8988T (cell line): Measurements from ENCODE around the gene CSNK1G1.
"Not testable (repeated sequence)": the region's sequence is repeated elsewhere in the genome, so short reads cannot be mapped to it uniquely, and the experiment has no call there.

Source experiments
- DNase-seq: peaks from one replicate; pipeline ENCODE4 v3.0.0; 2011

CSNK1G1 gene

GRCh38 chr15:64285871-64286270 lies 70.1 kb downstream of the CSNK1G1 start:
- no peak for DNase-seq

- no peak for DNase-seq
These were observed 70.8 kb downstream of the CSNK1G1 start for GRCh38 chr15:64285150-64285549.

- no peak for DNase-seq
These were observed 71.9 kb downstream of the CSNK1G1 start for GRCh38 chr15:64284042-64284441.

GRCh38 chr15:64282701-64283100 lies 73.3 kb downstream of the CSNK1G1 start:
- no peak for DNase-seq

GRCh38 chr15:64279131-64279530 lies 76.8 kb downstream of the CSNK1G1 start:
- no peak for DNase-seq

GRCh38 chr15:64275934-64276333 lies 80.0 kb downstream of the CSNK1G1 start:
- DNase-seq: no peak

- no peak for DNase-seq
These were observed 81.5 kb downstream of the CSNK1G1 start for GRCh38 chr15:64274341-64274950.

GRCh38 chr15:64267331-64267973 lies 88.5 kb downstream of the CSNK1G1 start:
- DNase-seq: no peak

GRCh38 chr15:64265188-64265587 lies 90.8 kb downstream of the CSNK1G1 start:
- not testable (repeated sequence) for DNase-seq

GRCh38 chr15:64264502-64264901 lies 91.5 kb downstream of the CSNK1G1 start:
- no peak for DNase-seq

- DNase-seq: no peak
These were observed 92.4 kb downstream of the CSNK1G1 start for GRCh38 chr15:64263567-64263966.

GRCh38 chr15:64256051-64256450 lies 99.9 kb downstream of the CSNK1G1 start:
- DNase-seq: no peak

- DNase-seq: no peak
These were observed 104.3 kb downstream of the CSNK1G1 start for GRCh38 chr15:64251658-64252057.

- DNase-seq: no peak
These were observed 104.9 kb downstream of the CSNK1G1 start for GRCh38 chr15:64251121-64251520.

GRCh38 chr15:64249883-64250575 lies 105.9 kb downstream of the CSNK1G1 start:
- no peak for DNase-seq

- DNase-seq: no peak
These were observed 106.6 kb downstream of the CSNK1G1 start for GRCh38 chr15:64249406-64249805.

- DNase-seq: no peak
These were observed 107.9 kb downstream of the CSNK1G1 start for GRCh38 chr15:64247906-64248541.

- DNase-seq: no peak
These were observed 108.5 kb downstream of the CSNK1G1 start for GRCh38 chr15:64247535-64247905.

GRCh38 chr15:64246364-64247189 lies 109.4 kb downstream of the CSNK1G1 start:
- no peak for DNase-seq

GRCh38 chr15:64245405-64245804 lies 110.6 kb downstream of the CSNK1G1 start:
- no peak for DNase-seq

GRCh38 chr15:64237677-64238076 lies 118.3 kb downstream of the CSNK1G1 start:
- DNase-seq: no peak

- DNase-seq: no peak
These were observed 119.6 kb downstream of the CSNK1G1 start for GRCh38 chr15:64236156-64236894.
